ENCODE measurements around the gene GPHA2. TPM values are rescaled to one million over a fixed set of nuclear protein-coding genes. Genes with fewer than 3 reads are reported as not detected.

Gene GPHA2
- total and polyA plus RNA-seq, 2 of the 13 experiments (the other 11 are each of a cell fraction or from before 2014, with no cell fraction given) = 13.0 to 19.1 TPM

DNA sequence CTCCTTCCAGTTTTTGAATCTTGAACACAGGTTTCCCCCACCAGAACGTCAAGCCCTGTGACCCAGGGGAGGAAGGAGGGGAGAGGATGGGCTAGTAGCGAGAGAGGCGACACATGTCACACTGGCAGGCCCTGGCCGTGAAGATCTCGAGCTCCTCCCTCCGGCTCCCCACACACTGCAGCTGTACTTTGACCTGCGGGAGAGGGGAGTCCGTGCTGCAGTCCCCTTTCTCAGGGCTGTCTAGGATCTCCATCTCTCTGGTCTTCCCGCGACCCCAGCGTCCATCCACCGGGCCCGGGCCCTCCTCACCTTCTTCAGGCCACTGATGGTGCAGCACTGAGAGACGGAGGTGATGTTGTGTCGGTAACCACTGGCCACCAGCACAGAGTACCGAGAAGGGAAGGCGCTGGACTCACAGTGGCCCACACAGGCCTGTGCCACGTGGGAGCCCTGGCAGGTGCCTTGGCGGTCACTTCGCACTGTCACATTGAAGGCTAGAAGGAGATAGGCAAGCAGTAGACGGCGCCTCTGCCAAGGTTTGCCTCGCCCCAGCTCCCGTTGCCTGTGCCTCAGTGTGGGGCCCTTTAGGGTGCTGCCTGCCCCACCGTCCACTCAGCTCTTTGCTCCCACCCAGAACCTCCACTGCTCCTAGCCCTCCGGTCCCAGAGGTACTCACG lies 873 bp downstream of the GPHA2 start (continued):
- no peak for TF ChIP-seq CBX5 (CRISPR knock-in tag; IDR thresholded peaks at IDR 0.05; ENCODE audit: borderline replicate concordance)
- TF ChIP-seq ZFP1 (CRISPR knock-in tag; IDR thresholded peaks at IDR 0.05) = no peak
- TF ChIP-seq ZNF230 (CRISPR knock-in tag; IDR thresholded peaks at IDR 0.05) = 0 out of 2 replicates have a peak, but pooled peaks have one; percentile 5
- TF ChIP-seq SALL1 (CRISPR knock-in tag; IDR thresholded peaks at IDR 0.05) = peak; percentile 60
- TF ChIP-seq ZNF619 (CRISPR knock-in tag; IDR thresholded peaks at IDR 0.05) = no peak; the same call in 1 of the 2 replicates
- no peak for TF ChIP-seq HNRNPLL (IDR thresholded peaks at IDR 0.05; ENCODE audit: low read depth, low read length, poor library complexity, severe bottlenecking)
- TF ChIP-seq ZSCAN30 (CRISPR knock-in tag; IDR thresholded peaks at IDR 0.05) = no peak
- no peak for TF ChIP-seq ZNF382 (CRISPR knock-in tag; IDR thresholded peaks at IDR 0.05; ENCODE audit: borderline replicate concordance)
- TF ChIP-seq ZNF264 (CRISPR knock-in tag; IDR thresholded peaks at IDR 0.05) = no peak
- TF ChIP-seq ZNF343 (CRISPR knock-in tag; IDR thresholded peaks at IDR 0.05) = 0 out of 2 replicates have a peak, but pooled peaks have one; percentile 3
- TF ChIP-seq, protein P1, sequence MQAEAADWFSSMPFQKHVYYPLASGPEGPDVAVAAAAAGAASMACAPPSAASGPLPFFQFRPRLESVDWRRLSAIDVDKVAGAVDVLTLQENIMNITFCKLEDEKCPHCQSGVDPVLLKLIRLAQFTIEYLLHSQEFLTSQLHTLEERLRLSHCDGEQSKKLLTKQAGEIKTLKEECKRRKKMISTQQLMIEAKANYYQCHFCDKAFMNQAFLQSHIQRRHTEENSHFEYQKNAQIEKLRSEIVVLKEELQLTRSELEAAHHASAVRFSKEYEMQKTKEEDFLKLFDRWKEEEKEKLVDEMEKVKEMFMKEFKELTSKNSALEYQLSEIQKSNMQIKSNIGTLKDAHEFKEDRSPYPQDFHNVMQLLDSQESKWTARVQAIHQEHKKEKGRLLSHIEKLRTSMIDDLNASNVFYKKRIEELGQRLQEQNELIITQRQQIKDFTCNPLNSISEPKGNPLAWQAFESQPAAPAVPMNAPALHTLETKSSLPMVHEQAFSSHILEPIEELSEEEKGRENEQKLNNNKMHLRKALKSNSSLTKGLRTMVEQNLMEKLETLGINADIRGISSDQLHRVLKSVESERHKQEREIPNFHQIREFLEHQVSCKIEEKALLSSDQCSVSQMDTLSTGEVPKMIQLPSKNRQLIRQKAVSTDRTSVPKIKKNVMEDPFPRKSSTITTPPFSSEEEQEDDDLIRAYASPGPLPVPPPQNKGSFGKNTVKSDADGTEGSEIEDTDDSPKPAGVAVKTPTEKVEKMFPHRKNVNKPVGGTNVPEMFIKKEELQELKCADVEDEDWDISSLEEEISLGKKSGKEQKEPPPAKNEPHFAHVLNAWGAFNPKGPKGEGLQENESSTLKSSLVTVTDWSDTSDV (CRISPR knock-in tag; IDR thresholded peaks at IDR 0.05) = peak; percentile 32; the same call in 1 of the 2 replicates
- no peak for TF ChIP-seq BCL6 (CRISPR knock-in tag; IDR thresholded peaks at IDR 0.05)
- TF ChIP-seq, protein P2, sequence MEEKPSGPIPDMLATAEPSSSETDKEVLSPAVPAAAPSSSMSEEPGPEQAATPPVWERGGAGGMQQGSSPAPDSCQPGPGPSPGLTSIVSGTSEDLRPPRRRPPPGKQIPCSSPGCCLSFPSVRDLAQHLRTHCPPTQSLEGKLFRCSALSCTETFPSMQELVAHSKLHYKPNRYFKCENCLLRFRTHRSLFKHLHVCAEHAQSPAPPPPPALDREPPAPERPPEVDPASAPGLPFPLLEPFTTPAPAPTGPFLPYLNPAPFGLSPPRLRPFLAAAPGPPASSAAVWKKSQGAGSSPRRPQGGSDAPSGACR (CRISPR knock-in tag; IDR thresholded peaks at IDR 0.05) = no peak
- no peak for TF ChIP-seq MTF2 (CRISPR knock-in tag; IDR thresholded peaks at IDR 0.05; ENCODE audit: borderline replicate concordance)
- TF ChIP-seq ZNF552 (CRISPR knock-in tag; IDR thresholded peaks at IDR 0.05; ENCODE audit: borderline replicate concordance) = no peak
- peak; percentile 49 for TF ChIP-seq AGO2 (optimal IDR thresholded peaks at IDR 0.05; ENCODE audit: low read depth, low read length)
- TF ChIP-seq REPIN1 (CRISPR knock-in tag; IDR thresholded peaks at IDR 0.05; ENCODE audit: borderline replicate concordance, low read depth) = peak; percentile 33; the same call in 1 of the 2 replicates
- no peak for TF ChIP-seq ERF (CRISPR knock-in tag; IDR thresholded peaks at IDR 0.05)
- TF ChIP-seq, protein P3, sequence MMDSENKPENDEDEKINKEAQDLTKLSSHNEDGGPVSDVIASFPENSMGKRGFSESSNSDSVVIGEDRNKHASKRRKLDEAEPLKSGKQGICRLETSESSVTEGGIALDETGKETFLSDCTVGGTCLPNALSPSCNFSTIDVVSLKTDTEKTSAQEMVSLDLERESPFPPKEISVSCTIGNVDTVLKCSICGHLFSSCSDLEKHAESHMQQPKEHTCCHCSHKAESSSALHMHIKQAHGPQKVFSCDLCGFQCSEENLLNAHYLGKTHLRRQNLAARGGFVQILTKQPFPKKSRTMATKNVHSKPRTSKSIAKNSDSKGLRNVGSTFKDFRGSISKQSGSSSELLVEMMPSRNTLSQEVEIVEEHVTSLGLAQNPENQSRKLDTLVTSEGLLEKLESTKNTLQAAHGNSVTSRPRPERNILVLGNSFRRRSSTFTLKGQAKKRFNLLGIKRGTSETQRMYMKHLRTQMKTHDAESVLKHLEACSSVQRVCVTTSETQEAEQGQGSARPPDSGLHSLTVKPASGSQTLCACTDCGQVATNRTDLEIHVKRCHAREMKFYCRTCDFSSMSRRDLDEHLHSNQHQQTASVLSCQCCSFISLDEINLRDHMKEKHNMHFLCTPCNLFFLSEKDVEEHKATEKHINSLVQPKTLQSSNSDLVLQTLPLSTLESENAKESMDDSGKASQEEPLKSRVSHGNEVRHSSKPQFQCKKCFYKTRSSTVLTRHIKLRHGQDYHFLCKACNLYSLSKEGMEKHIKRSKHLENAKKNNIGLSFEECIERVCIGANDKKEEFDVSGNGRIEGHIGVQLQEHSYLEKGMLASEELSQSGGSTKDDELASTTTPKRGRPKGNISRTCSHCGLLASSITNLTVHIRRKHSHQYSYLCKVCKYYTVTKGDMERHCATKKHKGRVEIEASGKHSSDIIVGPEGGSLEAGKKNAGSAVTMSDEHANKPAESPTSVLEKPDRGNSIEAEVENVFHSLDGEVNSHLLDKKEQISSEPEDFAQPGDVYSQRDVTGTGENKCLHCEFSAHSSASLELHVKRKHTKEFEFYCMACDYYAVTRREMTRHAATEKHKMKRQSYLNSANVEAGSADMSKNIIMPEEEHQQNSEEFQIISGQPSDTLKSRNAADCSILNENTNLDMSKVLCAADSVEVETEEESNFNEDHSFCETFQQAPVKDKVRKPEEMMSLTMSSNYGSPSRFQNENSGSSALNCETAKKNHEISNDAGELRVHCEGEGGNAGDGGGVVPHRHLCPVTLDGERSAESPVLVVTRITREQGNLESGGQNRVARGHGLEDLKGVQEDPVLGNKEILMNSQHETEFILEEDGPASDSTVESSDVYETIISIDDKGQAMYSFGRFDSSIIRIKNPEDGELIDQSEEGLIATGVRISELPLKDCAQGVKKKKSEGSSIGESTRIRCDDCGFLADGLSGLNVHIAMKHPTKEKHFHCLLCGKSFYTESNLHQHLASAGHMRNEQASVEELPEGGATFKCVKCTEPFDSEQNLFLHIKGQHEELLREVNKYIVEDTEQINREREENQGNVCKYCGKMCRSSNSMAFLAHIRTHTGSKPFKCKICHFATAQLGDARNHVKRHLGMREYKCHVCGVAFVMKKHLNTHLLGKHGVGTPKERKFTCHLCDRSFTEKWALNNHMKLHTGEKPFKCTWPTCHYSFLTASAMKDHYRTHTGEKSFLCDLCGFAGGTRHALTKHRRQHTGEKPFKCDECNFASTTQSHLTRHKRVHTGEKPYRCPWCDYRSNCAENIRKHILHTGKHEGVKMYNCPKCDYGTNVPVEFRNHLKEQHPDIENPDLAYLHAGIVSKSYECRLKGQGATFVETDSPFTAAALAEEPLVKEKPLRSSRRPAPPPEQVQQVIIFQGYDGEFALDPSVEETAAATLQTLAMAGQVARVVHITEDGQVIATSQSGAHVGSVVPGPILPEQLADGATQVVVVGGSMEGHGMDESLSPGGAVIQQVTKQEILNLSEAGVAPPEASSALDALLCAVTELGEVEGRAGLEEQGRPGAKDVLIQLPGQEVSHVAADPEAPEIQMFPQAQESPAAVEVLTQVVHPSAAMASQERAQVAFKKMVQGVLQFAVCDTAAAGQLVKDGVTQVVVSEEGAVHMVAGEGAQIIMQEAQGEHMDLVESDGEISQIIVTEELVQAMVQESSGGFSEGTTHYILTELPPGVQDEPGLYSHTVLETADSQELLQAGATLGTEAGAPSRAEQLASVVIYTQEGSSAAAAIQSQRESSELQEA (CRISPR knock-in tag; IDR thresholded peaks at IDR 0.05; ENCODE audit: not compliant biosample characterization) = peak; percentile 70

All from HepG2 (cell line).